ENCODE results near the gene ZNF664.

The ZNF664 gene

DNA sequence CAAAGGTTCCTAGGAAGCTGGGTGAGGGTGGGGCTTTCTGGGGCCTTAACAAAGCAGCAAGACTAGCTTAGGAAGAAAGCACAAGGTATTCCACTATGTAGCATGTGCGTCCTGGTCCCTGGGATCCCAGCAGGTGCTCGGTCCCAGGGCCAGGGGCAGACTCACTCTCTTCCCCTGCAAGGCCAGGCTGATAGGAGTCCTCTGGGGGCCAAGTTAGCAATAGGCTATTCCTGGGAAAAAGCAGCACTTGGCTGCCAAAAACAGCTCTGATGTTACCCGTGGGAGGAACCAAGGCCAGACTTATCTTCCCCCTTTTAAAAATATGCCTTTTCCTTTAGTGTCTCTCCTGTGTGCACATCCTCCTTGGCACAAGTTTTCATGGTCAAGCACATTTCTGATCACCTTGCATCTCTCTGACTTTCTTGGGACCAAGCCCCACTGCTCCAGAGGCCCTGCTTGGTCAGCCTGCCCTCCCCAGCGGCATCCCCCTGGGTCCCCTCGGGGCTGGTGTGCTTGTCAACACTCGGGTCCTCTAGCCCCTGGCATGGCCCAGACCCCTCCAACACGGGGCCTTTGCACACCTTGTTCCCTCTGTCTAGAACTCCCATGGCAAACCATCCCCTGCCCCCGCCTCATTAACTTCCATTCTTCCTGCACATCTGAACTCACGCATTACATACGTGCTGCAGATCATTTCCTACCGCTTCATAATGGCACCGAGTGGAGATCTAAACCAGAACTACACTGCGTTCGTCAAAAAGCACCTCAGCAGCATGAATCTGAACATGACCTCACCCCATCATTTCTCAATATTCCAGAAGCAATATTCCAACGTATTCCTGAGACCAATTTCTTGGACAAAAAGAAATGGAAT lies 22.3 kb upstream of the ZNF664 start:
- TF ChIP-seq, protein P1, sequence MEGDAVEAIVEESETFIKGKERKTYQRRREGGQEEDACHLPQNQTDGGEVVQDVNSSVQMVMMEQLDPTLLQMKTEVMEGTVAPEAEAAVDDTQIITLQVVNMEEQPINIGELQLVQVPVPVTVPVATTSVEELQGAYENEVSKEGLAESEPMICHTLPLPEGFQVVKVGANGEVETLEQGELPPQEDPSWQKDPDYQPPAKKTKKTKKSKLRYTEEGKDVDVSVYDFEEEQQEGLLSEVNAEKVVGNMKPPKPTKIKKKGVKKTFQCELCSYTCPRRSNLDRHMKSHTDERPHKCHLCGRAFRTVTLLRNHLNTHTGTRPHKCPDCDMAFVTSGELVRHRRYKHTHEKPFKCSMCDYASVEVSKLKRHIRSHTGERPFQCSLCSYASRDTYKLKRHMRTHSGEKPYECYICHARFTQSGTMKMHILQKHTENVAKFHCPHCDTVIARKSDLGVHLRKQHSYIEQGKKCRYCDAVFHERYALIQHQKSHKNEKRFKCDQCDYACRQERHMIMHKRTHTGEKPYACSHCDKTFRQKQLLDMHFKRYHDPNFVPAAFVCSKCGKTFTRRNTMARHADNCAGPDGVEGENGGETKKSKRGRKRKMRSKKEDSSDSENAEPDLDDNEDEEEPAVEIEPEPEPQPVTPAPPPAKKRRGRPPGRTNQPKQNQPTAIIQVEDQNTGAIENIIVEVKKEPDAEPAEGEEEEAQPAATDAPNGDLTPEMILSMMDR (IDR thresholded peaks at IDR 0.05), result no peak
- H3K27ac ChIP-seq, result no peak overlapping the region
- no peak overlapping the region for H3K4me3 ChIP-seq
- DNase-seq (ENCODE audit: low spot score), result peak; percentile 43

DNA sequence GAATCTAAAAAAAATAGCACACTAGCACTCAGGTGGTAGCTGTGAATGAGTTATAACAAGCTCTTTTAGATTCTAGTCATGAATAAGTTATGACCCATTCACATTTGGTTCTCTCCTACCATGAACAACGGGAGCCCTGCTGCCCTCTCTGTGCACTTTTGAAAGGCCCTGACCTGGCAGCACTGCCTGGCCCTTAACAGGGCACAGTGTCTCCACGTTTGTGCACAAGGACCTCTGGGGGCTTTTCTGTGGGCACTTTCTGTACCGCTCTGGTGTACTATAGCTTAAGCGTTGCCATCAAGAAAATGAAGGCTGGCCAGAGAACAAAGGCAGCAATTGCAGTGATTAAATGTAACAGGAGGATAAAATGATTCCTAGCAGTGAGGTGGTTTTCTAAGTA lies 21.5 kb upstream of the ZNF664 start:
- TF ChIP-seq, protein P1 (IDR thresholded peaks at IDR 0.05), result no peak
- H3K27ac ChIP-seq, result no peak overlapping the region
- no peak overlapping the region for H3K4me3 ChIP-seq
- DNase-seq (ENCODE audit: low spot score), result peak; percentile 50

DNA sequence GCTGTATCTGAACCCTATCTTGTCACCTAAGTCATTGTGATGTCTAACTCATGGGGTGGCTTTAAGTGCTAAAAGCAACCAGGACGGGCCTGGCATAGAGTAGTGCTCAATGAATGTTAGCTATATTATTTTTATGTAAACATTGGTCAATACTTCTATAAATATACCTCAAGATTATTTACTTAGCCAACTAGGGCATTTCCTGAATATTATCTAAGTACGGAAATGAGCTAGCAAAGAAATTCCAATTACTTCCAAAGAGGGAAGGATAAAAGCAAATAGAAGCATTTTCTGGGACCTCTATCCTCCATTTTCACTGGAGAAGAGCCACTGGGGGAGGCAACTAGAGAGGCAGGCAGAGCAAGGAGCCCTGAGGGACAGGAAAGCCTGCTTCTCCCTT lies 21.0 kb upstream of the ZNF664 start:
- no peak overlapping the region for H3K4me3 ChIP-seq
- DNase-seq (ENCODE audit: low spot score), result peak; percentile 14
- H3K27ac ChIP-seq, result no peak overlapping the region
- TF ChIP-seq, protein P1 (IDR thresholded peaks at IDR 0.05), result no peak

DNA sequence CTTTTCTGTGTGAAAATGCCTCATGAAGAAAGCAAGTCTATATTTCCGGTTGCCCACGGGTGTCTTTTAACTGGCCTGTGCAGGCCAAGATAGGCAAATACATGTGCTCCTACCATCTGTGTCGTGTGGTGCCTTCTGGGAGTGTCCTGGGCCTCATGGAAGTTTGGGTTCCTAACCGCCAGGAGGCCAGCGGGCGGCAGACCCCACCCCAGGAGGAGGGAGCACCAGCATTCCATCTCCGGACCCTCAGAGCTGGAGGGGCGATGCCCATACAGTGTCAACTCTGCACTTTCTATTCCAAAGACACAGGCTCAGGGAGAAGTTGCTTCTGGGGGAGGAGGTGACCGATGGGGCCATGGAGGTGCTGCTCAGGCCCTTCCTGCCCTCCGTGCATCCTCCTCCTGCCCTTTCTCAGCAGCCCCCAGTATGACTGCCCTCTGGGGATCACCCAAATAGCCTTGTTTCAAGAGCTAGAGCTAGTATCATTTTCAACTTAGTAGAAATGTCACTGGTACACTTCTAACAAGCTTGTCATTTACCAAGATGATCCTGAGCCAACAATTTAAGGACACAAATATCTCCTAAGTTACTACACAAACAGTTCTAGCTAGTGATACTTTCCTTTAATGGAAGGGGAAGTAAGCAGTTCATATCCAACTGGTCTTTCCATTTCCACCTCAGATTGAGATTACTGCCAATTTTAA lies 18.2 kb upstream of the ZNF664 start:
- Histone ChIP-seq H3K4me3 (no peak overlapping the region), H3K27ac (no peak overlapping the region)
- TF ChIP-seq, protein P1 (IDR thresholded peaks at IDR 0.05), result no peak
- DNase-seq (ENCODE audit: low spot score), result peak; percentile 52

DNA sequence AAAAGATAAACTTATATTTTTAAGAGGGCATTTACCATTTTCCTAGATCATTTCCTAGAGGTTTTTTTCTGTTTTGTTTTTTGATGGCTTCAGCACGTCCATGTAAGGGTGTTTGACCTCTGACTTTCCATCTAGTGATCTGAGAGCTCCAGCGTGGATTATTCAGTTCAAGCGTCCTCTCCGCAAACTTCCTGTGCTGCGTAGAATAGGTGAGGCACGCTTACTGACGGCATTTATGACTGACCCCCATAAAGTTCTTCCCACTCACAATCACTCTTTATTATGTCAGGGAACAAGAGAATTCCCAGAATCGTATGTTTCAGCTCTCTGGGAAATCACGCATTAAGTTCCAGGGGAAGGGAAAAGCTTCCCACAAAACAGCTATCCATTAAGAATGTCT lies 16.8 kb upstream of the ZNF664 start:
- no peak overlapping the region for H3K4me3 ChIP-seq
- peak; percentile 53 for DNase-seq (ENCODE audit: low spot score)
- no peak overlapping the region for H3K27ac ChIP-seq
- TF ChIP-seq, protein P1 (IDR thresholded peaks at IDR 0.05), result no peak

DNA sequence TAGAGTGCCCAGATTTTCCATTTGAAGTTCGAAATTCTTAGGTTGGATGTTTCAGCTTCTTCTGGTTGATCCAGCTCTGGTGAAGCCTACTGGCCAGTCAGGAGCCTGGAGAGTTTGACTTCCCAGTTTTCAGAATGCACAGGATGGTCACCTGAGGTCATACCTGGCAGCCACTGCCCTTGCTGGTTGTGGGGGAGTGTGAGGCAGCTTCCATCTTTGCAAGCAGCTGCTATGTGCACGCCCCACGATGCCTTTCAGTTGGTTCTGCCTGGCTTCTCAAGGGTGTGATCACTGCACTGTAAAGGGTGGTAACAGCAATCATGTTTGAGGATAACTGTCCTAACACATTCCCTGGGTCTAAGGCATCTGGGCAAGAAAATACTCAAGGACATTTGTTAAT lies 15.8 kb upstream of the ZNF664 start:
- no peak overlapping the region for H3K27ac ChIP-seq
- DNase-seq (ENCODE audit: low spot score), result peak; percentile 43
- TF ChIP-seq, protein P1 (IDR thresholded peaks at IDR 0.05), result no peak
- H3K4me3 ChIP-seq, result no peak overlapping the region
